K562 (cell line): ENCODE data around the gene NRROS. TPM values are rescaled to one million over a fixed set of nuclear protein-coding genes. Genes with fewer than 3 reads are reported as not detected.

Source experiments
- ARID2 ChIP-seq: fragments of 450-650 bp; IDR thresholded peaks from 2 replicates; pipeline ENCODE4 v1.6.1; 2017; ENCODE audit warnings: antibody characterized with exemption, mild to moderate bottlenecking
- BRD9 ChIP-seq: fragments of 450-650 bp; IDR thresholded peaks from 2 replicates; pipeline ENCODE4 v1.6.1; 2018; ENCODE audit warnings: low read depth; ENCODE audit not compliant: partially characterized antibody
- EGR1 ChIP-seq: fragments of 450-650 bp; conservative IDR thresholded peaks from 2 replicates; pipeline ENCODE4 v1.6.1; 2017; ENCODE audit warnings: mild to moderate bottlenecking
- ETV1 ChIP-seq: fragments of 450-650 bp; conservative IDR thresholded peaks from 2 replicates; pipeline ENCODE4 v1.6.1; 2016; ENCODE audit warnings: missing genetic modification characterization, control low read depth, low read depth, missing compliant biosample characterization
- FOSL1 ChIP-seq: fragments of 200-800 bp; sonication (Bioruptor generic); conservative IDR thresholded peaks from 2 replicates; pipeline ENCODE4 v1.6.1; 2016; ENCODE audit warnings: missing genetic modification characterization, missing compliant biosample characterization
- FOXK2 ChIP-seq, 2 experiments: fragments of 450-650 bp; IDR thresholded peaks in 1 of 2; conservative IDR thresholded peaks in 1 of 2; 2 replicates each; pipeline ENCODE4 v1.6.1; 2016; ENCODE audit warnings: low read depth in 2 of 2, mild to moderate bottlenecking in 1 of 2
- GABPB1 ChIP-seq: sonication (generic); formaldehyde crosslinking; IDR thresholded peaks from 2 replicates; pipeline ENCODE4 v1.8.0; 2022; ENCODE audit warnings: mild to moderate bottlenecking, missing genetic modification reagents
- MEF2D ChIP-seq: conservative IDR thresholded peaks from 2 replicates; pipeline ENCODE4 v1.6.1; 2016; ENCODE audit warnings: low read depth, missing genetic modification characterization, missing compliant biosample characterization
- NRF1 ChIP-seq, 2 experiments: fragments of 450-650 bp; IDR thresholded peaks in 1 of 2; conservative IDR thresholded peaks in 1 of 2; 2 replicates each; pipeline ENCODE4 v1.6.1; 2014; ENCODE audit warnings: mild to moderate bottlenecking in 2 of 2
- RBM25 ChIP-seq: fragments of 200-400 bp; formaldehyde crosslinking; IDR thresholded peaks from 2 replicates; pipeline ENCODE4 v1.6.1; 2018; ENCODE audit warnings: low read length, low read depth, moderate library complexity; ENCODE audit not compliant: severe bottlenecking
- RHOXF2B ChIP-seq: fragments of 250-450 bp; sonication (Bioruptor Pico); conservative IDR thresholded peaks from 2 replicates; pipeline ENCODE4 v1.5.1; 2021
- RNF2 ChIP-seq: sonication (generic); IDR thresholded peaks from 2 replicates; pipeline ENCODE4 v1.6.1; 2016
- SMAD4 ChIP-seq: fragments of 250-450 bp; sonication (Bioruptor Pico); conservative IDR thresholded peaks from 2 replicates; pipeline ENCODE4 v1.8.0; 2021; ENCODE audit warnings: inconsistent platforms, mild to moderate bottlenecking, moderate library complexity
- TFAM ChIP-seq: fragments of 250-450 bp; sonication (Bioruptor Pico); conservative IDR thresholded peaks from 2 replicates; pipeline ENCODE4 v1.5.0; 2021; ENCODE audit warnings: mild to moderate bottlenecking, moderate library complexity
- ZNF253 ChIP-seq: fragments of 250-450 bp; sonication (Bioruptor Pico); conservative IDR thresholded peaks from 2 replicates; pipeline ENCODE4 v1.6.1; 2021; ENCODE audit warnings: mild to moderate bottlenecking
- ZNF431 ChIP-seq: sonication (generic); formaldehyde crosslinking; IDR thresholded peaks from 2 replicates; pipeline ENCODE4 v1.8.0; 2022; ENCODE audit warnings: mild to moderate bottlenecking, missing genetic modification reagents
- polyA plus RNA-seq, 8 experiments: library from polyadenylated mRNA; depleted of rRNA in 4 of 8; stranded (reverse) in 5 of 8; unstranded in 3 of 8; fragments of >200 nt; fragmentation: Nextera tagmentation in 2 of 8; fragmentation: Illumina TruSeq in 1 of 8; extraction: Ambion mirVana in 2 of 8; extraction: Trizol in 1 of 8; gene quantifications; 2 replicates each; pipeline versions ENCODE4 v1.2.1 to v1.2.3, GENCODE V29; 2011 to 2014; ENCODE audit warnings: inconsistent platforms in 1 of 8, missing spikeins in 1 of 8
- total RNA-seq, 7 experiments: library from RNA; depleted of rRNA in 6 of 7; stranded (reverse); fragments of >200 nt in 6 of 7; fragmentation: Illumina TruSeq in 2 of 7; extraction: Trizol in 2 of 7; gene quantifications; 2 replicates each; pipeline versions ENCODE4 v1.2.1 to v1.2.3, GENCODE V29; 2011 to 2021; ENCODE audit warnings: low replicate concordance in 1 of 7
- TF ChIP-seq, protein P1 (sequence below): fragments of 450-650 bp; formaldehyde crosslinking; IDR thresholded peaks from 2 replicates; pipeline ENCODE4 v1.4.0; 2020; ENCODE audit warnings: mild to moderate bottlenecking, moderate library complexity
- TF ChIP-seq, protein P2 (sequence below), 3 experiments: IDR thresholded peaks in 2 of 3; conservative IDR thresholded peaks in 1 of 3; 2 replicates each; pipeline ENCODE4 v1.5.1; 2011 to 2012; ENCODE audit warnings: low read length in 3 of 3, mild to moderate bottlenecking in 3 of 3, control low read depth in 2 of 3, improper control_type of control experiment in 1 of 3, inconsistent platforms in 1 of 3, low read depth in 1 of 3, mixed read lengths in 1 of 3, moderate library complexity in 1 of 3; ENCODE audit not compliant: insufficient read depth in 2 of 3
- TF ChIP-seq, protein P3 (sequence below), 2 experiments: fragments of 450-650 bp; IDR thresholded peaks; 2 replicates each; pipeline ENCODE4 v1.6.1; 2018; ENCODE audit warnings: mild to moderate bottlenecking in 2 of 2, low read depth in 1 of 2; ENCODE audit not compliant: partially characterized antibody in 2 of 2

NRROS gene
- total and polyA plus RNA-seq, 9 of the 15 experiments (the other 6 are each of a cell fraction or from before 2014, with no cell fraction given), result 0.34 to 13.8 (median 3.8) TPM

DNA sequence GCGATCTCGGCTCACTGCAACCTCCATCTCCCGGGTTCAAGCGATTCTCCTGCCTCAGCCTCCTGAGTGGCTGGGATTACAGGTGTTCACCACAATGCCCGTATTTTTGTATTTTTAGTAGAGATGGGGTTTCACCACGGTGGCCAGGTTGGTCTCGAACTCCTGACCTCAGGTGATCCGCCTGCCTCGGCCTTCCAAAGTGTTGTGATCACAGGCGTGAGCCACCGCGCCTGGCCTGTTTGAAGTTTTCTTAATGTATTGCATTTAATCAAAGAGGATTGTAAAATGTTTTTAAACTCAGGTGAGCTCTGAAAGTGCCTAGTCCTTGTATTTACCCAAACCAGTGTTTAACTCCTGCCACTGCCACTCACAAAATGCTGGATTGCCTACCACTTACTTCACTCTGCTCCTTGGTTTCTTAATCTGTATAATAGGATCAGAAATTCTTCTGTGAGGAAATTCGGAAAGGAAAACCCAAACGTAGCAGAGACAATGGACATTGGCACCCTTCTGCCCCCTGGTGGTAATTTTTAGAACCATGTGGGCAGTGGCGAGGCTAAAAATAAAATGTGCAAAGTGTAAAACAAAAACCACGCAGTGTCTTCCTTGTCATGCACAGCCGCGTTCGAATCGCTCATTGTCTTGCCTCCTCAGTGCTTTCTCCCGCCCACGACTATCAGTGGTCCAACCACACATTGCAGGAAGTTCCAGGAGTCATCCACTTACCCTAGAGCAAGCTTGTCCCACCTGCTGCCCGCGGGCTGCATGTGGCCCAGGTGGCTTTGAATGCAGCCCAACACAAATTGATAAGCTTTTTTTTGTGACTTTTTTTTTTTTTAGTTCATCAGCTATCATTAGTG, 45.3 kb downstream of the NRROS start (continued):
- TF ChIP-seq, protein P1, sequence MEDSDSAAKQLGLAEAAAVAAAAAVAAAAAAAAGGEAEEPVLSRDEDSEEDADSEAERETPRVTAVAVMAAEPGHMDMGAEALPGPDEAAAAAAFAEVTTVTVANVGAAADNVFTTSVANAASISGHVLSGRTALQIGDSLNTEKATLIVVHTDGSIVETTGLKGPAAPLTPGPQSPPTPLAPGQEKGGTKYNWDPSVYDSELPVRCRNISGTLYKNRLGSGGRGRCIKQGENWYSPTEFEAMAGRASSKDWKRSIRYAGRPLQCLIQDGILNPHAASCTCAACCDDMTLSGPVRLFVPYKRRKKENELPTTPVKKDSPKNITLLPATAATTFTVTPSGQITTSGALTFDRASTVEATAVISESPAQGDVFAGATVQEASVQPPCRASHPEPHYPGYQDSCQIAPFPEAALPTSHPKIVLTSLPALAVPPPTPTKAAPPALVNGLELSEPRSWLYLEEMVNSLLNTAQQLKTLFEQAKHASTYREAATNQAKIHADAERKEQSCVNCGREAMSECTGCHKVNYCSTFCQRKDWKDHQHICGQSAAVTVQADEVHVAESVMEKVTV (CRISPR knock-in tag), result peak; percentile 98
- TF ChIP-seq SMAD4 (0 out of 2 replicates have a peak, but pooled peaks have one; percentile 20), TFAM (CRISPR knock-in tag) (no peak), FOXK2 (conservative IDR thresholded peaks at IDR 0.05 in 1 of 2, IDR thresholded peaks at IDR 0.05 in 1 of 2; ENCODE audit: low read depth in 2 of 2) (no peak), MEF2D (peak; percentile 66), GABPB1 (CRISPR knock-in tag) (0 out of 2 replicates have a peak, but pooled peaks have one; percentile 41), ARID2 (0 out of 2 replicates have a peak, but pooled peaks have one; percentile 68), RNF2 (0 out of 2 replicates have a peak, but pooled peaks have one; percentile 19), EGR1 (0 out of 2 replicates have a peak, but pooled peaks have one; percentile 10), RHOXF2B (CRISPR knock-in tag) (no peak), ZNF253 (CRISPR knock-in tag) (no peak), ETV1 (tag) (0 out of 2 replicates have a peak, but pooled peaks have one; percentile 18), BRD9 (peak; percentile 59), NRF1 (conservative IDR thresholded peaks at IDR 0.05 in 1 of 2, IDR thresholded peaks at IDR 0.05 in 1 of 2) (peak in 1 of 2 experiments; percentile 7; a peak in 1 of 4 replicates), FOSL1 (tag) (0 out of 2 replicates have a peak, but pooled peaks have one; percentile 16), RBM25 (peak; percentile 54), ZNF431 (CRISPR knock-in tag) (no peak)
- TF ChIP-seq, protein P2, sequence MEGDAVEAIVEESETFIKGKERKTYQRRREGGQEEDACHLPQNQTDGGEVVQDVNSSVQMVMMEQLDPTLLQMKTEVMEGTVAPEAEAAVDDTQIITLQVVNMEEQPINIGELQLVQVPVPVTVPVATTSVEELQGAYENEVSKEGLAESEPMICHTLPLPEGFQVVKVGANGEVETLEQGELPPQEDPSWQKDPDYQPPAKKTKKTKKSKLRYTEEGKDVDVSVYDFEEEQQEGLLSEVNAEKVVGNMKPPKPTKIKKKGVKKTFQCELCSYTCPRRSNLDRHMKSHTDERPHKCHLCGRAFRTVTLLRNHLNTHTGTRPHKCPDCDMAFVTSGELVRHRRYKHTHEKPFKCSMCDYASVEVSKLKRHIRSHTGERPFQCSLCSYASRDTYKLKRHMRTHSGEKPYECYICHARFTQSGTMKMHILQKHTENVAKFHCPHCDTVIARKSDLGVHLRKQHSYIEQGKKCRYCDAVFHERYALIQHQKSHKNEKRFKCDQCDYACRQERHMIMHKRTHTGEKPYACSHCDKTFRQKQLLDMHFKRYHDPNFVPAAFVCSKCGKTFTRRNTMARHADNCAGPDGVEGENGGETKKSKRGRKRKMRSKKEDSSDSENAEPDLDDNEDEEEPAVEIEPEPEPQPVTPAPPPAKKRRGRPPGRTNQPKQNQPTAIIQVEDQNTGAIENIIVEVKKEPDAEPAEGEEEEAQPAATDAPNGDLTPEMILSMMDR (IDR thresholded peaks at IDR 0.05 in 2 of 3, conservative IDR thresholded peaks at IDR 0.05 in 1 of 3; ENCODE audit: insufficient read depth in 2 of 3, low read depth in 1 of 3, low read length in 3 of 3), result peak; percentile 81 to 91 (median 84)
- TF ChIP-seq, protein P3, sequence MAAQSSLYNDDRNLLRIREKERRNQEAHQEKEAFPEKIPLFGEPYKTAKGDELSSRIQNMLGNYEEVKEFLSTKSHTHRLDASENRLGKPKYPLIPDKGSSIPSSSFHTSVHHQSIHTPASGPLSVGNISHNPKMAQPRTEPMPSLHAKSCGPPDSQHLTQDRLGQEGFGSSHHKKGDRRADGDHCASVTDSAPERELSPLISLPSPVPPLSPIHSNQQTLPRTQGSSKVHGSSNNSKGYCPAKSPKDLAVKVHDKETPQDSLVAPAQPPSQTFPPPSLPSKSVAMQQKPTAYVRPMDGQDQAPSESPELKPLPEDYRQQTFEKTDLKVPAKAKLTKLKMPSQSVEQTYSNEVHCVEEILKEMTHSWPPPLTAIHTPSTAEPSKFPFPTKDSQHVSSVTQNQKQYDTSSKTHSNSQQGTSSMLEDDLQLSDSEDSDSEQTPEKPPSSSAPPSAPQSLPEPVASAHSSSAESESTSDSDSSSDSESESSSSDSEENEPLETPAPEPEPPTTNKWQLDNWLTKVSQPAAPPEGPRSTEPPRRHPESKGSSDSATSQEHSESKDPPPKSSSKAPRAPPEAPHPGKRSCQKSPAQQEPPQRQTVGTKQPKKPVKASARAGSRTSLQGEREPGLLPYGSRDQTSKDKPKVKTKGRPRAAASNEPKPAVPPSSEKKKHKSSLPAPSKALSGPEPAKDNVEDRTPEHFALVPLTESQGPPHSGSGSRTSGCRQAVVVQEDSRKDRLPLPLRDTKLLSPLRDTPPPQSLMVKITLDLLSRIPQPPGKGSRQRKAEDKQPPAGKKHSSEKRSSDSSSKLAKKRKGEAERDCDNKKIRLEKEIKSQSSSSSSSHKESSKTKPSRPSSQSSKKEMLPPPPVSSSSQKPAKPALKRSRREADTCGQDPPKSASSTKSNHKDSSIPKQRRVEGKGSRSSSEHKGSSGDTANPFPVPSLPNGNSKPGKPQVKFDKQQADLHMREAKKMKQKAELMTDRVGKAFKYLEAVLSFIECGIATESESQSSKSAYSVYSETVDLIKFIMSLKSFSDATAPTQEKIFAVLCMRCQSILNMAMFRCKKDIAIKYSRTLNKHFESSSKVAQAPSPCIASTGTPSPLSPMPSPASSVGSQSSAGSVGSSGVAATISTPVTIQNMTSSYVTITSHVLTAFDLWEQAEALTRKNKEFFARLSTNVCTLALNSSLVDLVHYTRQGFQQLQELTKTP (IDR thresholded peaks at IDR 0.05; ENCODE audit: low read depth in 1 of 2, partially characterized antibody in 2 of 2), result peak in 1 of 2 experiments; percentile 28
